ENCODE data around the gene APP. TPM values are rescaled to one million over a fixed set of nuclear protein-coding genes. Genes with fewer than 3 reads are reported as not detected.

The APP gene
- total RNA-seq, 3 donors from 2014 or later: 270 to 546 (median 383) TPM

DNA sequence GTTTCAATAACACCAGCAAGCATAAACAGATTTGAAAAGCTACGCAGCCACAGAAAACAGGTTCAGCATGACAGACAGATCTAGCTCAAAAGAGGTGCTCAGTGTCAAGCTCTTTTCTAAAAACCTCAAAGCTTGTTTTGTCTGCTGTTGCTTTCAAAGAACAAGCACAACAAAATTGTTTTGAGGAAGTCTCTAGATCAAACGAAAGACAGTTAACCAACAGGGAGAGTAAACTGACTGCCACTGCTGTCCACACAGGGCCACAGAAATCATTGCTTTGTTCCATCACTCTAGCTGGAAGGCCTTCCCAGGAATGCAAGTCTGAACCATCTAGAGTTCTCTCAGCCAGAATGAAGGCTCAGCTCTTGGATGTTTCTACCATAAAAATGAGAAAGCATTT is 12.8 kb downstream of the APP start:
- TF ChIP-seq POLR2A (IDR thresholded peaks at IDR 0.05) (no peak), POLR2AphosphoS5 (IDR thresholded peaks at IDR 0.05) (no peak)
- TF ChIP-seq, protein P1, sequence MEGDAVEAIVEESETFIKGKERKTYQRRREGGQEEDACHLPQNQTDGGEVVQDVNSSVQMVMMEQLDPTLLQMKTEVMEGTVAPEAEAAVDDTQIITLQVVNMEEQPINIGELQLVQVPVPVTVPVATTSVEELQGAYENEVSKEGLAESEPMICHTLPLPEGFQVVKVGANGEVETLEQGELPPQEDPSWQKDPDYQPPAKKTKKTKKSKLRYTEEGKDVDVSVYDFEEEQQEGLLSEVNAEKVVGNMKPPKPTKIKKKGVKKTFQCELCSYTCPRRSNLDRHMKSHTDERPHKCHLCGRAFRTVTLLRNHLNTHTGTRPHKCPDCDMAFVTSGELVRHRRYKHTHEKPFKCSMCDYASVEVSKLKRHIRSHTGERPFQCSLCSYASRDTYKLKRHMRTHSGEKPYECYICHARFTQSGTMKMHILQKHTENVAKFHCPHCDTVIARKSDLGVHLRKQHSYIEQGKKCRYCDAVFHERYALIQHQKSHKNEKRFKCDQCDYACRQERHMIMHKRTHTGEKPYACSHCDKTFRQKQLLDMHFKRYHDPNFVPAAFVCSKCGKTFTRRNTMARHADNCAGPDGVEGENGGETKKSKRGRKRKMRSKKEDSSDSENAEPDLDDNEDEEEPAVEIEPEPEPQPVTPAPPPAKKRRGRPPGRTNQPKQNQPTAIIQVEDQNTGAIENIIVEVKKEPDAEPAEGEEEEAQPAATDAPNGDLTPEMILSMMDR (IDR thresholded peaks at IDR 0.05): no peak
- no peak overlapping the region for H3K4me3 ChIP-seq
- H3K27me3 ChIP-seq: no peaks in the 10 kb centered on the region
- intact Hi-C loops (cut with DNase I; ENCODE audit: low total_unique reads): no loop called here
- no peaks in the 10 kb centered on the region for H3K36me3 ChIP-seq
- DNase-seq (ENCODE audit: low spot score in 2 of 2): no peak
- H3K9me3 ChIP-seq: no peaks in the 10 kb centered on the region
- H3K27ac ChIP-seq: peak overlapping the region; percentile 14 to 50
- H3K4me1 ChIP-seq: peaks cover 0 to 4% of the 10 kb centered on the region in 2 donors

DNA sequence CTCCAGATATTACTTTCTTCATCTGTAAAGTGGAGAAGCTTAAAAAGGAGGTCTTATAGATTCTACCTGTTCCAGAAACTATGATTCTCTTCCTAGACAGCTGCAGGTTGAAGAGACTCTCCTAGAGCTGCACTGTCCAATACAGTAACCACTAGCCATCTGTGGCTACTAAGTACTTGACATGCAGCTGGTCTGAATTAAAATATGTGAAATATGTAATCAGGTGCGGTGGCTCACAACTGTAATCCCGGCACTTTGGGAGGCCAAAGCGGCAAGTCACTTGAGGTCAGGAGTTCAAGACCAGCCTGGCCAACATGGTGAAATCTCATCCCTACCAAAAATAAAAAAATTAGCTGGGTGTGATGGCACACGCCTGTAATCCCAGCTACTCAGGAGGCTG is 15.8 kb downstream of the APP start:
- peaks cover 0 to 4% of the 10 kb centered on the region in 2 donors for H3K4me1 ChIP-seq
- intact Hi-C loops (cut with DNase I; ENCODE audit: low total_unique reads): no loop called here
- TF ChIP-seq, protein P1 (IDR thresholded peaks at IDR 0.05): no peak
- TF ChIP-seq POLR2AphosphoS5 (IDR thresholded peaks at IDR 0.05): no peak
- no peak overlapping the region for H3K27ac ChIP-seq
- H3K4me3 ChIP-seq: no peak overlapping the region
- no peak for DNase-seq (ENCODE audit: low spot score in 2 of 2)
- no peaks in the 10 kb centered on the region for H3K27me3 ChIP-seq
- no peaks in the 10 kb centered on the region for H3K9me3 ChIP-seq
- H3K36me3 ChIP-seq: no peaks in the 10 kb centered on the region

DNA sequence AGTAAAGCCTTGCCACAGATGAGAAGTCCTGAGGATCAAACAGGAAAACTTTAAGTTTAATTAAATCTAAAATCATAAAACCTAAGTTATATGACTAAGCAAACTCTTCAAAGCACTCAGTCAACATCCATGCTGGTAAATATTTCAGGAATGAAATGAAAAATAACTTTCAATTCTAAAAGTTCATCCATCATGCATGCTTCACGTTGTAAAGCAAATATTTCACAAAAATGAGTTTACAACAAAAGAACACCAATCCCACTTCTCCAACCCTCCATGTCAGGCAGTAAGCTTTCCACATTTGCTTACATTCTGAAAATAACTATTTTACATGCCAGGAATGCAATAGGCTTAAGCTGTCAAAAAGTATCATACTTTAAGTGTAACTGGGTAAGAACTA is 16.8 kb downstream of the APP start:
- intact Hi-C loops (cut with DNase I; ENCODE audit: low total_unique reads): no loop called here
- Histone ChIP-seq H3K4me3 (no peak overlapping the region), H3K36me3 (no peaks in the 10 kb centered on the region), H3K27ac (no peak overlapping the region), H3K27me3 (no peaks in the 10 kb centered on the region), H3K9me3 (no peaks in the 10 kb centered on the region), H3K4me1 (peaks cover 0 to 7% of the 10 kb centered on the region in 2 donors)
- TF ChIP-seq POLR2AphosphoS5 (IDR thresholded peaks at IDR 0.05) (no peak), POLR2A (IDR thresholded peaks at IDR 0.05) (no peak)
- TF ChIP-seq, protein P1 (IDR thresholded peaks at IDR 0.05): no peak
- DNase-seq (ENCODE audit: low spot score in 2 of 2): no peak

DNA sequence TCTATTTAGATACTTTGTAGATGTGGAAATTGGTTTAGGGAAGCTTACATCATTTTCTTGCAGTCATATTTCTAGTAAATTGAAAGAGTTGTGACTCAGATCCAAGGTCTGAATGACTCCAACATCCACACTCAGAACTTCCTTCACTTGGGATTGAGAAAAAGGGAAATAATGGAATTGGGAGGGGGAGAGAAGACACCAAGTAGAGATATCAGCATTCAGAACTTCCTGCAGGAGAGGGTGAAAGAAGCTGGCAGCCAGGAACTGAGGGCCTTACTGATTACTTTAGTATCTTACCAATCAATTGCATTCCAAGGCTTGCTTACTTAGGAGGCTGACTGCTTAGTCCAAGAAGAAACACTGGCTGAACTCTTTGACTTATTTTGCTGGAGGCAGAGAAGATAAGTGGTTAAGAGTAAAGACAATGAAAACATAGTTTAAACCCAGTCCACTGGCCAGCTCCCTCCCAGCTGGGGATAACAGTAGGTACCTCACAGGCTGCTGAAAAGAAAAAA is 21.7 kb downstream of the APP start:
- H3K9me3 ChIP-seq: no peaks in the 10 kb centered on the region
- TF ChIP-seq POLR2AphosphoS5 (IDR thresholded peaks at IDR 0.05): no peak
- TF ChIP-seq, protein P1 (IDR thresholded peaks at IDR 0.05): no peak
- no peak for TF ChIP-seq POLR2A (IDR thresholded peaks at IDR 0.05)
- H3K4me1 ChIP-seq: peaks cover 0 to 10% of the 10 kb centered on the region in 2 donors
- H3K36me3 ChIP-seq: no peaks in the 10 kb centered on the region
- intact Hi-C loops (cut with DNase I; ENCODE audit: low total_unique reads): no loop called here
- DNase-seq (ENCODE audit: low spot score in 2 of 2): no peak
- H3K27me3 ChIP-seq: no peaks in the 10 kb centered on the region
- H3K27ac ChIP-seq: peak overlapping the region; percentile 59 to 74
- no peak overlapping the region for H3K4me3 ChIP-seq

DNA sequence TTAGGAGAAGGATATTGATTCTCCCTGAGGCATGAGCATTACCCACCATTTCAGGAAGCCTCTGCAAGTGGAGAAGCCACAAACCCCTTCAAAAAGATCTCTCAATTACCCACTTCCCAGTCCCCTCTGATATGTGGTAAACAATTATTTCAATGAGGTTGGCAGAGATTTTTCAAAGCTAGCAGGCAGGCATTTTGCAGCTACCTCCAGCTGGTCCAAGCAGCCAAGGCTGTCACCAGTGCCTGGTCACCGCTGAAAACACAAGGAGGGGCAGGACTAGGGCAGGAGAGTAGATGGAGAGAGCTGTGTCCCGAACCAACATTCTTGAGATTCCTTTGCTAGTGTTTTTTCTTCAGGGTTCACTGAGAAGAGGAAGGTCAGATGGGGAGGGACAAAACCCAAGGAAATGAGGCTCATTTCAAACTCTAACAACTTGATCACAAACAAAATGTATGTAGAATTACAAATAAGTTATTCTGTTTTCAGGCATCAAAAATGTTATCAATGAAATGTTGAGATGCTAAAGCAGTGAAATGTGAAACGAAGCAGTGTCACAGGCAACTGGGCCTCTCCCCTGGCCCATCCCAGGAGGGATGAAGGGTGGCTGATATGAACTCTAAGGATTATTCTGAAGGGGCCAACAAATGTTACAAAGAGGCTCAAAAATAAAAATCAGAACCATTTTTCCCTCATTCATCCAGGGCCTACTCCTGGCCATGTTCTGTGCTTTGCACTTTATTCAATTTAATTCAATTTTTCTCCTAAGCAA is 22.3 kb downstream of the APP start:
- no peak for DNase-seq (ENCODE audit: low spot score in 2 of 2)
- TF ChIP-seq POLR2AphosphoS5 (IDR thresholded peaks at IDR 0.05) (no peak), POLR2A (IDR thresholded peaks at IDR 0.05) (no peak)
- TF ChIP-seq, protein P1 (IDR thresholded peaks at IDR 0.05): no peak
- no peak overlapping the region for H3K4me3 ChIP-seq
- peaks cover 0 to 10% of the 10 kb centered on the region in 2 donors for H3K4me1 ChIP-seq
- H3K27me3 ChIP-seq: no peaks in the 10 kb centered on the region
- H3K36me3 ChIP-seq: no peaks in the 10 kb centered on the region
- intact Hi-C loops (cut with DNase I; ENCODE audit: low total_unique reads): no loop called here
- H3K9me3 ChIP-seq: no peaks in the 10 kb centered on the region
- H3K27ac ChIP-seq: peak overlapping the region; percentile 59 to 74

Measured in breast epithelium (tissue), 4 donors.